Tibial nerve (tissue), 4 donors: Measurements from ENCODE around the gene KRT27. TPM values are rescaled to one million over a fixed set of nuclear protein-coding genes. Genes with fewer than 3 reads are reported as not detected.
"Not testable (repeated sequence)": the region's sequence is repeated elsewhere in the genome, so short reads cannot be mapped to it uniquely, and the experiment has no call there.

Source experiments
- DNase-seq, 2 donors: peaks; one replicate each; pipeline ENCODE4 v3.0.0-alpha.2; 2019; ENCODE audit warnings: low spot score in 2 of 2
- H3K27ac ChIP-seq, 4 donors: fragments of 200-600 bp; sonication (generic) in 3 of 4; one replicate each; pipeline ENCODE4 v1.5.1; 2017 to 2019; ENCODE audit warnings: mild to moderate bottlenecking in 1 of 4
- H3K27me3 ChIP-seq, 2 donors: fragments of 200-600 bp; sonication (generic) in 1 of 2; one replicate each; pipeline versions ENCODE4 v1.5.1 to v1.6.0; 2017 to 2019
- H3K36me3 ChIP-seq, 3 donors: fragments of 200-600 bp; sonication (generic); one replicate each; pipeline ENCODE4 v1.5.1; 2018 to 2019
- H3K4me1 ChIP-seq, 4 donors: fragments of 200-600 bp; sonication (generic) in 3 of 4; one replicate each; pipeline ENCODE4 v1.5.1; 2017 to 2019
- H3K4me3 ChIP-seq, 4 donors: fragments of 200-600 bp; sonication (generic) in 3 of 4; one replicate each; pipeline ENCODE4 v1.5.1; 2017 to 2019; ENCODE audit warnings: mild to moderate bottlenecking in 1 of 4, moderate library complexity in 1 of 4
- H3K9me3 ChIP-seq, 4 donors: fragments of 200-600 bp; sonication (generic) in 3 of 4; one replicate each; pipeline ENCODE4 v1.5.1; 2017 to 2019
- EP300 ChIP-seq, 2 donors: sonication (generic); formaldehyde crosslinking; IDR thresholded peaks; one replicate each; pipeline ENCODE4 v1.6.1; 2017; ENCODE audit warnings: antibody characterized with exemption in 2 of 2, mild to moderate bottlenecking in 1 of 2
- POLR2A ChIP-seq, 2 donors: fragments of 450-650 bp; IDR thresholded peaks; one replicate each; pipeline ENCODE4 v1.6.1; 2017; ENCODE audit warnings: antibody characterized with exemption in 2 of 2, mild to moderate bottlenecking in 2 of 2, moderate library complexity in 2 of 2
- WGBS, 2 donors: methylation state at CpG; one replicate each; pipeline ENCODE4 v1.1.5; 2018; 5-methylcytosine and 5-hydroxymethylcytosine counted together
- total RNA-seq, 4 donors: library from RNA; depleted of rRNA; stranded (reverse); fragments of >200 nt; gene quantifications; one replicate each; pipeline ENCODE4 v1.1.0, GENCODE V29; 2016
- TF ChIP-seq, protein P1 (sequence below), 5 experiments: fragments of 200-600 bp in 3 of 5; fragments of 450-650 bp in 2 of 5; sonication (generic) in 3 of 5; IDR thresholded peaks; one replicate each; pipeline ENCODE4 v1.5.1; 2016 to 2019; ENCODE audit warnings: antibody characterized with exemption in 5 of 5, mild to moderate bottlenecking in 3 of 5, moderate library complexity in 2 of 5

KRT27 gene
- total RNA-seq, 4 donors from 2014 or later: not detected

DNA sequence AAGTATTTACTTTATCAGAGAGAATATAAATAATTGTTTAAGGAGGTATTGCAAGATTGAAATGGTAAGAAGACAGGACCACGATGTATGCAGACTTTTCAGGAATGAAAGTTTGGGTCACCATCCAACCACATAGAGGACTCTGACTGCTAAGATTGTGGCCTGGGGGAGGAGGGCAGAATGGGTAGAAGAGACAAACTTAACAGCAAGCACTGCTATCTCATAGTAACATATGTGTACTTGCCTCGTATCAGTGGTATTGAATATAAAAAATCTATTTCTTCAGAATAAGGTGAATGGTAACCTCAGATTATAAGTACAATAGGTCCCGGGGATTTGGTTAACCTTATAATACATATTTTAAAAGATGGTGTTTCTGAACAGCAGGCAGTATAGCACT, 34.2 kb upstream of the KRT27 start:
- no peak overlapping the region for H3K4me3 ChIP-seq
- DNase-seq: no peak
- peaks cover 0 to 3% of the 10 kb centered on the region in 2 donors for H3K27me3 ChIP-seq
- H3K4me1 ChIP-seq: peaks cover 0 to 30% (median 10%) of the 10 kb centered on the region in 4 donors
- no peak overlapping the region for H3K27ac ChIP-seq
- H3K36me3 ChIP-seq: peaks cover 0 to 12% (median 0%) of the 10 kb centered on the region in 3 donors
- no peak for TF ChIP-seq EP300 (IDR thresholded peaks at IDR 0.05)
- no peak for TF ChIP-seq POLR2A (IDR thresholded peaks at IDR 0.05)
- TF ChIP-seq, protein P1, sequence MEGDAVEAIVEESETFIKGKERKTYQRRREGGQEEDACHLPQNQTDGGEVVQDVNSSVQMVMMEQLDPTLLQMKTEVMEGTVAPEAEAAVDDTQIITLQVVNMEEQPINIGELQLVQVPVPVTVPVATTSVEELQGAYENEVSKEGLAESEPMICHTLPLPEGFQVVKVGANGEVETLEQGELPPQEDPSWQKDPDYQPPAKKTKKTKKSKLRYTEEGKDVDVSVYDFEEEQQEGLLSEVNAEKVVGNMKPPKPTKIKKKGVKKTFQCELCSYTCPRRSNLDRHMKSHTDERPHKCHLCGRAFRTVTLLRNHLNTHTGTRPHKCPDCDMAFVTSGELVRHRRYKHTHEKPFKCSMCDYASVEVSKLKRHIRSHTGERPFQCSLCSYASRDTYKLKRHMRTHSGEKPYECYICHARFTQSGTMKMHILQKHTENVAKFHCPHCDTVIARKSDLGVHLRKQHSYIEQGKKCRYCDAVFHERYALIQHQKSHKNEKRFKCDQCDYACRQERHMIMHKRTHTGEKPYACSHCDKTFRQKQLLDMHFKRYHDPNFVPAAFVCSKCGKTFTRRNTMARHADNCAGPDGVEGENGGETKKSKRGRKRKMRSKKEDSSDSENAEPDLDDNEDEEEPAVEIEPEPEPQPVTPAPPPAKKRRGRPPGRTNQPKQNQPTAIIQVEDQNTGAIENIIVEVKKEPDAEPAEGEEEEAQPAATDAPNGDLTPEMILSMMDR (IDR thresholded peaks at IDR 0.05): no peak
- 87 to 92% methylated on average over 3 of the region's 3 CpGs for WGBS, 2 donors
- H3K9me3 ChIP-seq: no peaks in the 10 kb centered on the region

GRCh38 chr17:40815381-40815780, 33.0 kb upstream of the KRT27 start:
- Histone ChIP-seq H3K4me1 (peaks cover 0 to 22% (median 10%) of the 10 kb centered on the region in 4 donors), H3K36me3 (peaks cover 0 to 12% (median 0%) of the 10 kb centered on the region in 3 donors), H3K9me3 (no peaks in the 10 kb centered on the region), H3K27ac (no peak overlapping the region), H3K27me3 (peaks cover 0 to 6% of the 10 kb centered on the region in 2 donors), H3K4me3 (no peak overlapping the region)
- DNase-seq: no peak
- WGBS, 2 donors: 93% methylated on average over 1 of the region's 1 CpG
- TF ChIP-seq, protein P1 (IDR thresholded peaks at IDR 0.05): no peak

DNA sequence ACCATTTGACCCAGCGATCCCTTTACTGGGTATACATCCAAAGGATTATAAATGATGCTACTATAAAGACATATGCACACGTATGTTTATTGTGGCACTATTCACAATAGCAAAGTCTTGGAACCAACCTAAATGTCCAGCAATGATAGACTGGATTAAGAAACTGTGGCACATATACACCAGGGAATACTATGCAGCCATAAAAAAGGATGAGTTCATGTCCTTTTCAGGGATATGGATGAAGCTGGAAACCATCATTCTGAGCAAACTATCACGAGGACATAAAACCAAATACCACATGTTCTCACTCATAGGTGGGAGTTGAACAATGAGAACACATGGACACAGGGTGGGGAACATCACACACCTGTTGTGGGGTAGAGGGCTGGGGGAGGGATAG, 32.3 kb upstream of the KRT27 start:
- H3K4me3 ChIP-seq, H3K9me3 ChIP-seq, DNase-seq, H3K27ac ChIP-seq: not testable (repeated sequence)
- peaks cover 0 to 15% (median 8%) of the 10 kb centered on the region in 4 donors for H3K4me1 ChIP-seq
- 85 to 88% methylated on average over 3 of the region's 3 CpGs for WGBS, 2 donors
- H3K27me3 ChIP-seq: peaks cover 0 to 12% of the 10 kb centered on the region in 2 donors
- peaks cover 0 to 12% (median 0%) of the 10 kb centered on the region in 3 donors for H3K36me3 ChIP-seq

DNA sequence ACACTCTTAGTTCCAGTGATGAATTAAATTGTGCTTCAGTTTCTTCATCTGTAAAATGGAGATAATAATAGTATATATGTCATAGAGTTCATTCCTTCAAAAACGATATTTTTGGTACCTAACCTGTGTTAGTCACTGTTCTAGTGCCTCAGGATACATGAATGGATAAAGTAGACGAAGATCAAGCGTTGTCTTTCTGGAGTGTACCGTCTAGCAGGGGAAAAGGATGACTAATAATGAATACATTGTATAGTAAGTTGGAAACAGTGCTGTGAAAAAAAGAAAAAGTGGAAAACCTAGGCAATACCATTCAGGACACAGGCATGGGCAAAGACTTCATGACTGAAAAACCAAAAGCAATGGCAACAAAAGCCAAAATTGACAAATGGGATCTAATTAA, 31.5 kb upstream of the KRT27 start:
- H3K27ac ChIP-seq: no peak overlapping the region
- H3K9me3 ChIP-seq: no peaks in the 10 kb centered on the region
- peaks cover 0 to 11% (median 6%) of the 10 kb centered on the region in 4 donors for H3K4me1 ChIP-seq
- DNase-seq: no peak
- TF ChIP-seq EP300 (IDR thresholded peaks at IDR 0.05): no peak
- no peak for TF ChIP-seq POLR2A (IDR thresholded peaks at IDR 0.05)
- TF ChIP-seq, protein P1 (IDR thresholded peaks at IDR 0.05): no peak
- peaks cover 0 to 12% (median 0%) of the 10 kb centered on the region in 3 donors for H3K36me3 ChIP-seq
- H3K4me3 ChIP-seq: no peak overlapping the region
- H3K27me3 ChIP-seq: peaks cover 0 to 20% of the 10 kb centered on the region in 2 donors
- 60 to 66% methylated on average over 4 of the region's 4 CpGs for WGBS, 2 donors

DNA sequence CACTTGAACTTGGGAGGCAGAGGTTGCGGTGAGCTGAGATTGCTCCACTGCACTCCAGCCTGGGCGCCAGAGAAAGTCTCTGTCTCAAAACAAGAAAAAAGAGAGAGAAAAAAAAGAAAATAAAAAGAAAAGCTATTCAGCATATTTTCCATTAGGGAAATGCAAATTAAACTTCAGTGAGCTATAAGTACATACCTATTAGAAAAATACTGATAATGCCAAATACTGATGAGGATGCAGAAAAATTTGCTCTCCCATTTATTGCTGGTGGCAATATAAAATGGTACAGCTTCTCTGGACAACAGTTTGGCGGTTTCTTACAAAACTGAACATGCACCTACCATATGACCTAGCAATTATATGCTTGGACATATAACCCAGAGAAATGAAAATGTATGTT, 30.3 kb upstream of the KRT27 start:
- Histone ChIP-seq H3K27me3 (peaks cover 0 to 31% of the 10 kb centered on the region in 2 donors), H3K4me1 (peaks cover 0 to 5% (median 0%) of the 10 kb centered on the region in 4 donors), H3K36me3 (peaks cover 0 to 12% (median 0%) of the 10 kb centered on the region in 3 donors), H3K4me3 (no peak overlapping the region), H3K9me3 (no peaks in the 10 kb centered on the region), H3K27ac (no peak overlapping the region)
- no peak for TF ChIP-seq POLR2A (IDR thresholded peaks at IDR 0.05)
- TF ChIP-seq EP300 (IDR thresholded peaks at IDR 0.05): no peak
- TF ChIP-seq, protein P1 (IDR thresholded peaks at IDR 0.05): no peak
- DNase-seq: no peak
- WGBS, 2 donors: 86 to 88% methylated on average over 3 of the region's 3 CpGs

DNA sequence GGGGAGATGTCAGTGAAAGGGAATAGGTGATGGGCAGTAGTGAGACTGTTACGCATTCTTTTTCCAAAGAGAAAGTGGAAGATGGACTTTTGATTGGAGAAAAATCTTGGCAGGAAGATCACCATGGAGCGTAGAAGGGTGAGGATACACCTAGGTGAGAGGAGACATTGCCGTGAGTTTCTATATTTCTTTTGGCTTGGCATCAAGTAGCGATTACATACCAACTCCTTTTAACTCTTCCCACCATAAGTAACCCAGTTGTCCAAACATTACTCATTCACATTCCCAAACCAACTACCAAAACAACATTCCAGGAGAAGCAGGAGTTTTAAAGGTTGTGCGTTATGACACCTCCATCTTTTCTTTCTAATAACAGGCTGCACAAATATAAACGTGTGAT, 28.1 kb upstream of the KRT27 start:
- WGBS, 2 donors: 56 to 68% methylated on average over 6 of the region's 6 CpGs
- peaks cover 0 to 43% of the 10 kb centered on the region in 2 donors for H3K27me3 ChIP-seq
- TF ChIP-seq EP300 (IDR thresholded peaks at IDR 0.05): no peak
- no peak overlapping the region for H3K4me3 ChIP-seq
- no peak overlapping the region for H3K27ac ChIP-seq
- no peaks in the 10 kb centered on the region for H3K4me1 ChIP-seq
- H3K36me3 ChIP-seq: no peaks in the 10 kb centered on the region
- H3K9me3 ChIP-seq: no peaks in the 10 kb centered on the region
- no peak for DNase-seq
